ENCODE results near the gene UBQLN1.

- TF ChIP-seq EZH2 (IDR thresholded peaks at IDR 0.05; ENCODE audit: borderline replicate concordance, insufficient read depth, low read length, poor library complexity, severe bottlenecking) (no peak), CTCF (IDR thresholded peaks at IDR 0.05; ENCODE audit: poor library complexity, severe bottlenecking) (no peak), RAD21 (conservative IDR thresholded peaks at IDR 0.05) (no peak), SMC3 (conservative IDR thresholded peaks at IDR 0.05; ENCODE audit: poor library complexity) (no peak), POLR2AphosphoS5 (IDR thresholded peaks at IDR 0.05) (no peak), EP300 (conservative IDR thresholded peaks at IDR 0.05; ENCODE audit: poor library complexity, severe bottlenecking) (no peak), TAF1 (IDR thresholded peaks at IDR 0.05; ENCODE audit: low read depth) (no peak)
Measured at GRCh38 chr9:83715794-83716193, 8.0 kb upstream of the UBQLN1 start.
